SK-N-SH (cell line): ENCODE data around the gene TBC1D20. TPM values are rescaled to one million over a fixed set of nuclear protein-coding genes. Genes with fewer than 3 reads are reported as not detected.

Source experiments
- CTCF ChIA-PET: fragments of 300-600, 350-600 bp; formaldehyde crosslinking; extraction: SDS; loops from one replicate; lab custom pipeline; 2021; lab: Yijun Ruan, JAX
- POLR2A ChIA-PET: fragments of 350-600 bp; sonication (Branson Sonifier 250); formaldehyde crosslinking; extraction: SDS; loops from one replicate; lab custom pipeline; 2020; ENCODE audit warnings: antibody characterized with exemption, inconsistent platforms; lab: Yijun Ruan, JAX
- DNase-seq: peaks from one replicate; pipeline ENCODE4 v3.0.0; 2012
- H2AFZ ChIP-seq: fragments of 200-600 bp; sonication (generic); 2 replicates; pipeline ENCODE4 v1.8.1; 2016; ENCODE audit warnings: antibody characterized with exemption, mild to moderate bottlenecking, low read depth
- H3F3A ChIP-seq: fragments of 200-600 bp; sonication (generic); replicated peaks from 2 replicates; pipeline ENCODE3; 2016; ENCODE audit warnings: antibody characterized with exemption, mild to moderate bottlenecking; ENCODE audit not compliant: insufficient read depth
- H3K27ac ChIP-seq, 2 experiments: fragments of 200-500 bp in 1 of 2; fragments of 200-600 bp in 1 of 2; sonication (Bioruptor generic) in 1 of 2; sonication (generic), shearing (Covaris generic) in 1 of 2; 2 replicates each; pipeline versions ENCODE4 v1.5.1 to v1.6.1; 2014 to 2016; ENCODE audit warnings: low read depth in 2 of 2, inconsistent platforms in 1 of 2, low read length in 1 of 2, mild to moderate bottlenecking in 1 of 2, mixed read lengths in 1 of 2
- H3K27me3 ChIP-seq: fragments of 200-600 bp; sonication (generic), shearing (Covaris generic); 2 replicates; pipeline ENCODE4 v1.6.1; 2016; ENCODE audit warnings: mixed run types; ENCODE audit not compliant: insufficient read depth
- H3K36me3 ChIP-seq, 2 experiments: fragments of 200-500 bp in 1 of 2; fragments of 200-600 bp in 1 of 2; sonication (Bioruptor generic) in 1 of 2; sonication (generic) in 1 of 2; replicated peaks in 1 of 2; 2 replicates each; pipeline versions ENCODE3 to v1.5.1; 2014 to 2016; ENCODE audit warnings: low read length in 1 of 2, mild to moderate bottlenecking in 1 of 2; ENCODE audit not compliant: insufficient read depth in 2 of 2, control insufficient read depth in 1 of 2
- H3K4me1 ChIP-seq, 2 experiments: fragments of 200-500 bp in 1 of 2; fragments of 200-600 bp in 1 of 2; sonication (Bioruptor generic) in 1 of 2; sonication (generic), shearing (Covaris generic) in 1 of 2; 2 replicates each; pipeline versions ENCODE4 v1.5.1 to v1.6.1; 2014 to 2016; ENCODE audit warnings: low read depth in 1 of 2, low read length in 1 of 2, mixed run types in 1 of 2; ENCODE audit not compliant: insufficient read depth in 2 of 2, control insufficient read depth in 1 of 2
- H3K4me2 ChIP-seq: fragments of 200-600 bp; sonication (generic), shearing (Covaris generic); 2 replicates; pipeline ENCODE4 v1.6.1; 2017; ENCODE audit warnings: mixed run types
- H3K4me3 ChIP-seq, 2 experiments: fragments of 200-500 bp in 1 of 2; fragments of 200-600 bp in 1 of 2; sonication (Bioruptor generic) in 1 of 2; sonication (generic), shearing (Covaris generic) in 1 of 2; 2 replicates each; pipeline versions ENCODE4 v1.5.1 to v1.8.1; 2014 to 2016; ENCODE audit warnings: low read depth in 2 of 2, inconsistent platforms in 1 of 2, low read length in 1 of 2, mild to moderate bottlenecking in 1 of 2, mixed read lengths in 1 of 2, moderate library complexity in 1 of 2
- H3K79me2 ChIP-seq: fragments of 200-600 bp; sonication (generic); 2 replicates; pipeline ENCODE4 v1.8.1; 2017; ENCODE audit warnings: mild to moderate bottlenecking; ENCODE audit not compliant: insufficient read depth
- H3K9ac ChIP-seq: fragments of 200-600 bp; sonication (generic); 2 replicates; pipeline ENCODE4 v1.6.1; 2017; ENCODE audit warnings: mixed run types
- H3K9me2 ChIP-seq: fragments of 200-600 bp; sonication (generic); 2 replicates; pipeline ENCODE4 v1.6.1; 2017; ENCODE audit warnings: mixed run types
- H3K9me3 ChIP-seq: fragments of 200-600 bp; sonication (generic); 2 replicates; pipeline ENCODE4 v1.6.1; 2017; ENCODE audit warnings: mixed run types, mild to moderate bottlenecking, moderate library complexity
- H4K20me1 ChIP-seq: fragments of 200-600 bp; sonication (generic); 2 replicates; pipeline ENCODE4 v1.6.1; 2017; ENCODE audit warnings: mild to moderate bottlenecking, mixed run types; ENCODE audit not compliant: insufficient read depth
- FOXJ3 ChIP-seq: sonication (generic); formaldehyde crosslinking; IDR thresholded peaks from 2 replicates; pipeline ENCODE4 v1.5.1; 2020; ENCODE audit warnings: mild to moderate bottlenecking, missing genetic modification reagents
- GATA2 ChIP-seq: sonication (generic); formaldehyde crosslinking; IDR thresholded peaks from 2 replicates; pipeline ENCODE4 v1.5.0; 2020; ENCODE audit warnings: mild to moderate bottlenecking, missing genetic modification reagents
- RAD21 ChIP-seq: IDR thresholded peaks from 2 replicates; pipeline ENCODE4 v1.6.1; 2012; ENCODE audit warnings: mild to moderate bottlenecking, low read length
- RXRA ChIP-seq: IDR thresholded peaks from 2 replicates; pipeline ENCODE4 v1.4.0; 2012; ENCODE audit warnings: low read depth, mild to moderate bottlenecking, borderline replicate concordance
- SMC3 ChIP-seq: IDR thresholded peaks from 2 replicates; pipeline ENCODE4 v1.6.1; 2012; ENCODE audit warnings: low read depth, low read length, improper control_type of control experiment
- TEAD4 ChIP-seq: IDR thresholded peaks from 2 replicates; pipeline ENCODE4 v1.4.0; 2012; ENCODE audit warnings: mild to moderate bottlenecking, borderline replicate concordance; ENCODE audit not compliant: insufficient read depth
- YY1 ChIP-seq: IDR thresholded peaks from 2 replicates; pipeline ENCODE4 v1.4.0; 2012; ENCODE audit warnings: low read depth, mild to moderate bottlenecking
- WGBS: methylation state at CpG from one replicate; pipeline ENCODE4 v1.1.6; 2017; ENCODE audit warnings: low lambda C conversion rate; 5-methylcytosine and 5-hydroxymethylcytosine counted together
- polyA plus RNA-seq, 3 experiments: library from polyadenylated mRNA; depleted of rRNA; stranded (reverse); fragments of >200 nt; gene quantifications; 2 replicates each; pipeline ENCODE4 v1.2.3, GENCODE V29; 2012
- TF ChIP-seq, protein P1 (sequence below): IDR thresholded peaks from 2 replicates; pipeline ENCODE4 v1.4.0; 2012; ENCODE audit warnings: low read depth
- TF ChIP-seq, protein P2 (sequence below): fragments of 150-350 bp; IDR thresholded peaks from 2 replicates; pipeline ENCODE4 v1.6.1; 2016; ENCODE audit warnings: mild to moderate bottlenecking, low read depth, low read length
- TF ChIP-seq, protein P3 (sequence below): IDR thresholded peaks from 2 replicates; pipeline ENCODE4 v1.4.0; 2012; ENCODE audit warnings: low read depth, borderline replicate concordance

TBC1D20 gene
- polyA plus RNA-seq, 1 of the 3 experiments (the other 2 are of a cell fraction), result 27.7 TPM

DNA sequence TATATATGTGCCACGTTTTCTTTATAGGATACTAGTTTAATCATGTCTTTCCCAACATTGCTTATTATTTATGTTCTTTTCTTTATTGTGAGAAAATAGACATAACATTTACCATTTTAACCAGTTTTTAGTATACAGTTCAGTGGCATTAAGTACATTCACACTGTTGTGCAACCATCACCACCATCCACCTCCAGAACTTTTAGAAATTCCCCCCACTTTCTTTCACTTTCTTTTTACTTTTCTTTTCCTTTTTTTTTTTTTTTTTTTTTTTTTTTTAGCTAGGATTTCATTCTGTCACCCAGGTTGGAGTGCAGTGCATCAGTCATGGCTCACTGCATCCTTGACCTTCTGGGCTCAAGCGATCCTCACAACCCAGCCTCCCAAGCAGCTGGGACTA, 35.8 kb downstream of the TBC1D20 start:
- 95% methylated on average over 2 of the region's 2 CpGs for WGBS
- CTCF ChIA-PET, result interaction anchor here (6.8 kb wide), 1 partner anchor 73 kb away, joined by 94 read pairs; no protein-coding TSS in a partner anchor

DNA sequence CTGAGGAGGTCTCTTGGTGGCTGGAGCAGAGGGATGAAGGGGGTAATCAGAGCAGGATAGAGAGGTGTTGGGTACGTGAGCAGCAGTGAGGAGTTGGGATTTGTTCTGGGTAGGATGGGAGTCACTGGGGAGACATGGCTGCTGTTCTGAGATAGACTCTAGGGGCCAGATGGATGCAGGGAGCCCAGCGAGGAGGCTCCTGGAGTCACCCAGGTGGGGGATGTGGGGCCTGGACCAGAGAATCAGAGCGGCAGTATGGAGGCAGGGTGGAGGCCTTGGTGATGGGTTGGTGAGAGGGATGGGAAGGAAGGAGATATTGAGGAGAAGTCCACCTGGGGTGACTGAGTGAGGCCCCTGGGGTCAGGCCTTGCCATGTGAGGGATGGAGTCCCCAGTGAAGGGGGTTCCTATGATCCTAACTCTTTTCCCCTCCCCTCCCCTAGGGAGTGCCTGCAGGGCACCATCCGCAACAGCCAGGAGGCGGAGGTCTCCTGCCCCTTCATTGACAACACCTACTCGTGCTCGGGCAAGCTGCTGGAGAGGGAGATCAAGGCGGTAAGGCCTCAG, 40.6 kb downstream of the TBC1D20 start:
- no peaks in the 10 kb centered on the region for H3K79me2 ChIP-seq
- no peak overlapping the region for H3K4me3 ChIP-seq
- H3K9me3 ChIP-seq, result no peaks in the 10 kb centered on the region
- WGBS, result 100% methylated on average over 3 of the region's 8 CpGs
- no peak for DNase-seq
- H3K4me1 ChIP-seq, result no peaks in the 10 kb centered on the region
- no peak overlapping the region for H3K4me2 ChIP-seq
- peaks cover 4% of the 10 kb centered on the region for H3F3A ChIP-seq
- H4K20me1 ChIP-seq, result no peaks in the 10 kb centered on the region
- no peak overlapping the region for H3K27ac ChIP-seq
- H2AFZ ChIP-seq, result no peak overlapping the region
- H3K36me3 ChIP-seq, result peaks cover 20 to 46% of the 10 kb centered on the region in 2 experiments
- no peak overlapping the region for H3K9ac ChIP-seq
- TF ChIP-seq RXRA, result no peak
- TF ChIP-seq, protein P1, sequence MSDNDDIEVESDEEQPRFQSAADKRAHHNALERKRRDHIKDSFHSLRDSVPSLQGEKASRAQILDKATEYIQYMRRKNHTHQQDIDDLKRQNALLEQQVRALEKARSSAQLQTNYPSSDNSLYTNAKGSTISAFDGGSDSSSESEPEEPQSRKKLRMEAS, result no peak
- no peak for TF ChIP-seq RAD21
- TF ChIP-seq, protein P2, sequence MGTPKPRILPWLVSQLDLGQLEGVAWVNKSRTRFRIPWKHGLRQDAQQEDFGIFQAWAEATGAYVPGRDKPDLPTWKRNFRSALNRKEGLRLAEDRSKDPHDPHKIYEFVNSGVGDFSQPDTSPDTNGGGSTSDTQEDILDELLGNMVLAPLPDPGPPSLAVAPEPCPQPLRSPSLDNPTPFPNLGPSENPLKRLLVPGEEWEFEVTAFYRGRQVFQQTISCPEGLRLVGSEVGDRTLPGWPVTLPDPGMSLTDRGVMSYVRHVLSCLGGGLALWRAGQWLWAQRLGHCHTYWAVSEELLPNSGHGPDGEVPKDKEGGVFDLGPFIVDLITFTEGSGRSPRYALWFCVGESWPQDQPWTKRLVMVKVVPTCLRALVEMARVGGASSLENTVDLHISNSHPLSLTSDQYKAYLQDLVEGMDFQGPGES, result no peak
- no peak for TF ChIP-seq SMC3
- no peak for TF ChIP-seq YY1
- no peak for TF ChIP-seq GATA2 (CRISPR knock-in tag)
- no peak for TF ChIP-seq TEAD4
- ChIA-PET POLR2A (no interaction called here), CTCF (interaction anchor here (1.5 to 1.7 kb wide), 2 partner anchors 10 to 67 kb away, joined by 6 to 13 read pairs; no protein-coding TSS in a partner anchor)
- H3K27me3 ChIP-seq, result no peaks in the 10 kb centered on the region
- H3K9me2 ChIP-seq, result no peaks in the 10 kb centered on the region

More for the DNA sequence above, 35.8 kb downstream of the TBC1D20 start:
- POLR2A ChIA-PET, result no interaction called here
- Histone ChIP-seq H3K4me2 (no peak overlapping the region), H3K36me3 (peaks cover 26 to 58% of the 10 kb centered on the region in 2 experiments), H3K9me2 (no peaks in the 10 kb centered on the region), H3K9me3 (no peaks in the 10 kb centered on the region), H4K20me1 (peaks cover under 1% of the 10 kb centered on the region; the same call in 1 of the 2 replicates), H3K4me1 (peaks cover 0 to 3% of the 10 kb centered on the region in 2 experiments; a peak in 1 of 4 replicates), H3K27ac (no peak overlapping the region), H3K27me3 (no peaks in the 10 kb centered on the region), H3K79me2 (no peaks in the 10 kb centered on the region), H3K9ac (no peak overlapping the region), H3K4me3 (no peak overlapping the region), H3F3A (peaks cover 8% of the 10 kb centered on the region), H2AFZ (no peak overlapping the region)
- TF ChIP-seq RAD21 (no peak), FOXJ3 (CRISPR knock-in tag) (no peak)
- TF ChIP-seq, protein P3, sequence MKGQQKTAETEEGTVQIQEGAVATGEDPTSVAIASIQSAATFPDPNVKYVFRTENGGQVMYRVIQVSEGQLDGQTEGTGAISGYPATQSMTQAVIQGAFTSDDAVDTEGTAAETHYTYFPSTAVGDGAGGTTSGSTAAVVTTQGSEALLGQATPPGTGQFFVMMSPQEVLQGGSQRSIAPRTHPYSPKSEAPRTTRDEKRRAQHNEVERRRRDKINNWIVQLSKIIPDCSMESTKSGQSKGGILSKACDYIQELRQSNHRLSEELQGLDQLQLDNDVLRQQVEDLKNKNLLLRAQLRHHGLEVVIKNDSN, result no peak
- no peak for DNase-seq
